IgD-negative memory B cell (primary cell): ENCODE results near the gene MYO18A. TPM values are rescaled to one million over a fixed set of nuclear protein-coding genes. Genes with fewer than 3 reads are reported as not detected.
A peak's percentile ranks its signal among the peaks of the same experiment; 100 is the strongest.
"Not testable (repeated sequence)": the region's sequence is repeated elsewhere in the genome, so short reads cannot be mapped to it uniquely, and the experiment has no call there.

Experiments
- H3K27ac Mint-ChIP-seq, 3 donors: one replicate each; pipeline ENCODE4 v1.8.0; 2020 to 2022; ENCODE audit warnings: mild to moderate bottlenecking in 3 of 3, mixed read lengths in 3 of 3, moderate library complexity in 1 of 3
- H3K27me3 Mint-ChIP-seq: one replicate; pipeline ENCODE4 v1.8.0; 2021; ENCODE audit warnings: mixed read lengths
- H3K36me3 Mint-ChIP-seq: one replicate; pipeline ENCODE4 v1.8.0; 2020; ENCODE audit warnings: mild to moderate bottlenecking, mixed read lengths
- H3K4me1 Mint-ChIP-seq, 3 donors: one replicate each; pipeline ENCODE4 v1.8.0; 2020 to 2022; ENCODE audit warnings: mixed read lengths in 3 of 3, mild to moderate bottlenecking in 1 of 3
- H3K4me3 Mint-ChIP-seq, 4 donors: one replicate each; pipeline ENCODE4 v1.8.0; 2020 to 2022; ENCODE audit warnings: mild to moderate bottlenecking in 4 of 4, mixed read lengths in 4 of 4, moderate library complexity in 3 of 4
- H3K9me3 Mint-ChIP-seq, 3 donors: one replicate each; pipeline ENCODE4 v1.8.0; 2020 to 2021; ENCODE audit warnings: mixed read lengths in 3 of 3, mild to moderate bottlenecking in 1 of 3
- polyA plus RNA-seq: library from polyadenylated mRNA; unstranded; fragments of 300-500 nt; fragmentation: Illumina TruSeq; gene quantifications from one replicate; pipeline ENCODE4 v1.2.3, GENCODE V29; 2021

MYO18A gene
- polyA plus RNA-seq, 1 donor from 2014 or later, result 39.6 TPM

DNA sequence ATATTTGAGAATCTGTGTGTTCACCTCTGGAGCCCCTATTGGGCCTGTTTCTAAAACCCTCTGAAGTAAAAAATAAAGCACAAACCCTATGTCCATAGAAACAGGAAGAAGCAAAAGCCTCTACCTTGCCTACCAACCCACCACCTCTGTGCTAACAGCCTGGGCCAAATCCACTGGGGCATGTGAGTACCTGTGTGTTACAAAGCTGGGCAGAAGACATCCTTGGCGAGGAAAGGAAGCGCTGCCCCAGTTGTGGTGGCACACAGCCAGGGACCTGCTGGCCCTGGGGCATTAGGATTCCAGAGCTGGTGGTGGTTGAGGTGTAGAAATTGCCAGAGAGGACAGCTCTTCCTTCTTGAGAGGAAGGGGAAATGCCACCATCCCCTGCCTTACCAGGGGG is 30.0 kb downstream of the MYO18A start:
- Mint-ChIP-seq H3K4me1 (peaks cover 31 to 35% (median 34%) of the 10 kb centered on the region in 3 donors), H3K27me3 (no peaks in the 10 kb centered on the region), H3K36me3 (no peaks in the 10 kb centered on the region), H3K9me3 (no peaks in the 10 kb centered on the region), H3K27ac (peak overlapping the region; percentile 90 to 96 (median 93)), H3K4me3 (peak overlapping the region; percentile 28 to 94 (median 79))

DNA sequence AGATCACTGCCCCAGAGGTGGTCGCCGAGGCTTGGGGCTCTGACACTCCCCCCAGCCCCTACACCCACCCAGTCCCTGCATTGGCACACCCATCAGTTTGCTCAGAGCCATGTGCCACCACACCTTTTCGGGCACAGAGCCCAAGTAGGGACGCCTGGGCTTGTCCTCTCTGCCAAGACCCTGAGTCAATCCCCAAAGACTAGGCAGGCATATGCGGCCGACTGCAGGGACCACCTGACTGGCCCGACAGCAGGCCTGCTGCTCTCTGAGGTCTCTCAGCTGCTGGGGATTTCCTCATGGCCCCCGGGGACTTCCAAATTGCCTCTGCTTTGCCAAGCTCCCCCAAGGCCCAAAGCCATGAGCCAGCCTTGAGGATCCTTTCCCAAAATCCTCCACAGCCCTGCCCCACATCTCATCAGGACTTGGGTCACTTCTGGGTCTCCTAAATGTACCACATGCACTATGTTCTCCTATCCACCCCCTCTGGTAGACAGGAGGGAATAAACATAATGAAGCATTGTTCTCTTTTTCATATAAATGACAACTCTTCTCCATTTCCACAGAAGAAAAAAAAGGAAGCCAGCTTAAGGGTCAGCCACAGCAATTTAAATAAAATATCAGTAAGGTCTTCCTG is 30.6 kb downstream of the MYO18A start:
- H3K9me3 Mint-ChIP-seq, result no peaks in the 10 kb centered on the region
- peak overlapping the region; percentile 77 to 94 (median 86) for H3K4me3 Mint-ChIP-seq
- H3K27ac Mint-ChIP-seq, result peak overlapping the region; percentile 90 to 96 (median 93)
- no peaks in the 10 kb centered on the region for H3K27me3 Mint-ChIP-seq
- no peaks in the 10 kb centered on the region for H3K36me3 Mint-ChIP-seq
- peaks cover 33 to 37% (median 36%) of the 10 kb centered on the region in 3 donors for H3K4me1 Mint-ChIP-seq

DNA sequence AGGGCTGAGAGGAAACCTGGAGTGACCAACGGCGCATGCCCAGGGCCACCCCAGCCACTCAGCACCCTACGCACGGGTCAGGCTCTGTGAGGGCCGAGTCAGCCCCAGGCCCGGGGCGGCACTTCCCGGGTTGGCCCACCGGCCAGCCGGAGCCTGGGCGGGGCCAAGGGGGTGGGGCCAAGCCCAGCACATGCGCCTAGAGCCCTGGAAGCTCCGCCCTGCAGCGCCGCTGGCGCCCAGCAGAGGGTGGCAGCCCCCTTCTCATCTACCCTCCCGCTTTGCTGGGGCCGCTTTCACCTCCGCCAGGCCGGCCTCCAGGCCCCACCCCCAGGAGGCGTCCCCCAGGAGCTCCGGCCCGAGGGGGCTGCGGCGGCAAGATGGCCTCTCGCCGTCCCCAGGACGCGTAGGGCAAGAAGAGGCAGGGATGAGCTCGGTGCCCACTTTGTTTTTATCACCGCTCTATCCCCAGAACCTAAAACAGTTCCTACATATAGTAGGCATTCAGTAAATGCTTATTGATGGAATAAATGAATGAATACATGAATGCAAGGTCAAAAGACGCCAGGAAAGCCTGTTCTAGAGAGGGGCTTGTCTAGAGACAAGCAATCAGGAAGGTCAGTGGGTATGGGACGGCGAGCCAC is 31.3 kb downstream of the MYO18A start:
- H3K4me1 Mint-ChIP-seq, result peaks cover 35 to 37% (median 36%) of the 10 kb centered on the region in 3 donors
- H3K27me3 Mint-ChIP-seq, result no peaks in the 10 kb centered on the region
- no peaks in the 10 kb centered on the region for H3K36me3 Mint-ChIP-seq
- no peaks in the 10 kb centered on the region for H3K9me3 Mint-ChIP-seq
- peak overlapping the region; percentile 90 to 96 (median 93) for H3K27ac Mint-ChIP-seq
- H3K4me3 Mint-ChIP-seq, result peak overlapping the region; percentile 77 to 94 (median 86)

DNA sequence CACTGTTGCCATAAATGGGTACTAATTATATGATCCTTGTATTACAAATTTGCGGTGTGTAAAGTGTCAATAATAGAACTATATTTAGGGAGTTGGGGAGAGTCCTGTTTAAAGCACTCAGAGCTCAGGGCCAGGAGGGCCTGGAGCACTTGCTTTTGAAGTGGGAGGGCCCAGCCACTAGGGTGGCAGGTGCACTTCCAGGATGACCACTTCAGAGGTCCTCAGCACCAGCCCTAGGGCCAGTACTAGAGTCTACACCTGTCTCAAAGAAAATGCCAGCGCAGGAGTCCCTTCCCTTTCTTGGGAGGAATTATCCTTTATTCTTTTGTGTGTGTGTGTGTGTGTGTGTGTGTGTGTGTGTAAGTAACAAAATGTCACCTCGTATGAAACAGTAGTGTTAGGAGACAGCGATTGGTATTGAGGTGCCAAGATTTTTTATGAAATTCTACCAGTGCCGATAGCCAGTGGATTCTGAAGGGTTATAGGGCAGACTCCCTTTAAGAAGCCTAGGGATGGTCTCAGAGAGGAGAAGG is 31.9 kb downstream of the MYO18A start:
- Mint-ChIP-seq H3K9me3 (no peaks in the 10 kb centered on the region), H3K4me3 (peak overlapping the region; percentile 60 to 80 (median 72)), H3K36me3 (no peaks in the 10 kb centered on the region), H3K27ac (peak overlapping the region; percentile 86 to 90 (median 90)), H3K4me1 (peaks cover 36 to 41% (median 39%) of the 10 kb centered on the region in 3 donors), H3K27me3 (no peaks in the 10 kb centered on the region)

- Mint-ChIP-seq H3K4me1 (peaks cover 36 to 41% (median 39%) of the 10 kb centered on the region in 3 donors), H3K36me3 (no peaks in the 10 kb centered on the region), H3K27me3 (no peaks in the 10 kb centered on the region), H3K9me3 (no peaks in the 10 kb centered on the region), H3K4me3 (peak overlapping the region in 2 of 4 donors; percentile 34 to 77), H3K27ac (peak overlapping the region in 1 of 3 donors; percentile 90)
Measured at GRCh38 chr17:29147682-29148081, 32.5 kb downstream of the MYO18A start.

DNA sequence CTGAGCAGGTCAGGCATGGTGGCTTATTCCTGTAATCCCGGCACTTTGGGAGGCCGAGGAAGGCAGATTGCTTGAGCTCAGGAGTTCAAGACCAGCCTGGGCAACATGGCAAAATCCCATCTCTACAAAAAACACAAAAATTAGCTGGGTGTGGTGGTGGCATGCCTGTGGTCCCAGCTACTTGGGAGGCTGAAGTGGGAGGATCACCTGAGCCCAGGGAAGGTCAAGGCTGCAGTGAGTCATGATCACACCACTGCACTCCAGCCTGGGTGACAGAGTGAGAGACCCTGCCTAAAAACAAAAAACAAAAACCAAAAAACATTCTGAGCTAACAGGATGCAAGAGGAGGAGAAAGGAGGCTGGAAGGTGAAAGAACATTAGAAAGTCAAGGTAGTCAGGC is 33.0 kb downstream of the MYO18A start:
- H3K4me3 Mint-ChIP-seq, result peak overlapping the region in 2 of 4 donors; percentile 25 to 77
- H3K27me3 Mint-ChIP-seq, H3K9me3 Mint-ChIP-seq, H3K36me3 Mint-ChIP-seq: not testable (repeated sequence)
- H3K4me1 Mint-ChIP-seq, result peaks cover 36 to 43% (median 41%) of the 10 kb centered on the region in 3 donors
- peak overlapping the region in 1 of 3 donors; percentile 90 for H3K27ac Mint-ChIP-seq

DNA sequence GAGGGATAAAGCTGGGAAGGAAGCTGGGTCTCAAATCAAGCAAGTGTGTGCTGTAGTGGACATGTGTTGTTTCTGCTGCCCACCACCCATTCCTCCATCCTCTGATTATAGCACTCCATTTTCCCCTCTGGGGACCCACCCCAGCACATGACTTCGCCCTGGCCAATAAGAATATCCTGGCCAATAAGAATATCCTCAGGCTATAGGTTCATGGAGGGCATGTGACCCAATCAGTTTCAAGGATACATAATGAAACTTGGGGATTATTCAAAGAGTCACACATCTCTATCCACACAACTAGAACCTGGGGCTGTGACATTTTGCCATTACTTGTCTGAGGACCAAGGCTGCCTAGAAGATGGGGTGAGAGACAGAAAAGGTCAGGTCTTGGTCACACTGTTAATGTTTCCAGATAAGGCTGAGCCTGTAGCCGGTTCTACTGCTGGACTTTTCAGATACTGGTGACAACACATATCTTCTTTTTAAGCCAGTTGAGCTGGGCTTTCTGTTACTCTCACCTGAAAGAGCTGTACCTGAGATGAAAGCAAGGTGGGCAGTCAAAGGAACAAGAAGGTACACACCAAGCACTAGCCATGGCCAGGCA is 33.7 kb downstream of the MYO18A start:
- no peaks in the 10 kb centered on the region for H3K36me3 Mint-ChIP-seq
- H3K27me3 Mint-ChIP-seq, result no peaks in the 10 kb centered on the region
- H3K4me1 Mint-ChIP-seq, result peaks cover 38 to 48% (median 40%) of the 10 kb centered on the region in 3 donors
- peak overlapping the region in 2 of 4 donors; percentile 16 to 22 for H3K4me3 Mint-ChIP-seq
- peak overlapping the region in 2 of 3 donors; percentile 34 to 63 for H3K27ac Mint-ChIP-seq
- H3K9me3 Mint-ChIP-seq, result no peaks in the 10 kb centered on the region

DNA sequence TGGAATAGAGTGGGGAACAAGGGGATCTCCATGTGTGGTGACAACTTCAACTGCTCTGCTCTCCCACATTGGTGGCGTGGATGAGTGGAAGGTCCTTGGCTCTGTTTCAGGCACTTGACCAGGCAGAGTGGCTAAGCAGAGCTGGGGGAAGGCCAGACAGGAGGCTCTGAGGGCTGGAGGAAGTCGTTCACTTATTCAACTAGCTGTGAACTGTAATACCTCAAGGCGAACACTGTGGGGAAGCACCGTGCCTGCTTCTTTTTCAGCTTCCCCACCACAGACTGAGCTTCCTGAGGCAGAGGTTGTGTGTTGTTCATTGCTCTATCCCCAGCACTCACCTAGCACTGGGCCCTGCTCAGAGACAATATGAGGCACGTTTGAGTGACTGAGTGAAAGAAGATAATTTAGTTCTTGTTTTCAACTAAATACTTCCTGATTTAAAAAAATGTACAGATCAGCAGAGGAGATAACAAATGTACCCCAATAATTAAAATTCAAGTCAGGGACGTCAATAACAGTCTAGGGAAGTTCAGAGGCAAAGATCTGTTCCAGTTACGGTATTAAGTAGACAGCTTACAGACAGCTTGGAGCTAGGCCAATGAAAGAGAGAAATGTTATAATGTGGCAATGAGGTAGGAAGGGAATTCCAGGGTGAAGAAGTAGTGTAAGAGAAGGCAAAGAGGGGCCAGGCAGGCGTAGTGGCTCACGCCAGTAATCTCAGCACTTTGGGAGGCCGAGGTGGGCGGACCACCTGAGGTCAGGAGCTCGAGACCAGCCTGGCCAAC is 34.7 kb downstream of the MYO18A start:
- Mint-ChIP-seq H3K4me1 (peaks cover 42 to 50% (median 44%) of the 10 kb centered on the region in 3 donors), H3K9me3 (no peaks in the 10 kb centered on the region), H3K36me3 (no peaks in the 10 kb centered on the region), H3K27ac (peak overlapping the region; percentile 5 to 40 (median 40)), H3K4me3 (peak overlapping the region in 2 of 4 donors; percentile 60 to 74), H3K27me3 (no peaks in the 10 kb centered on the region)

- Mint-ChIP-seq H3K4me1 (peaks cover 28 to 44% (median 29%) of the 10 kb centered on the region in 3 donors), H3K27me3 (no peaks in the 10 kb centered on the region), H3K4me3 (peak overlapping the region in 2 of 4 donors; percentile 58 to 75), H3K9me3 (no peaks in the 10 kb centered on the region), H3K36me3 (peaks cover 1% of the 10 kb centered on the region), H3K27ac (peak overlapping the region in 2 of 3 donors; percentile 13 to 65)
Measured at GRCh38 chr17:29143894-29144293, 36.3 kb downstream of the MYO18A start.

DNA sequence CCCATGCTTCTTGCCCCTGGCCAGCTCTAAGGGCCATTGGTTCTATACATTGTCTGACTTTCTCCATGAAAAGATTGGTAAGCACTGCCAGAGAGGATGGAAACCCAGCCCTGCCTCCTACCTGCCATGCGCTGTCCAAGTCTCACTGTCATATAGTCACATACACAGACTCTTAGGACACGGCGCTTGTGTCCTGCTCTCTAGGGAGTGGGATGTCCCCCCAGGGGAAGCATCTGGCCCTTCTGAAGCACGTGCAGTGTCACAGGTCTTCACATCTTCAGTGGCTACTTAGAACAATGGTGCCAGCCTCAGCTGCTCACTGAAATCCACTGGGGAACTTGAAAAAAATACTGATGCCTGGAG is 38.7 kb downstream of the MYO18A start:
- Mint-ChIP-seq H3K9me3 (no peaks in the 10 kb centered on the region), H3K4me1 (peaks cover 37 to 56% (median 50%) of the 10 kb centered on the region in 3 donors), H3K27me3 (no peaks in the 10 kb centered on the region), H3K4me3 (peak overlapping the region; percentile 92 to 98 (median 95)), H3K36me3 (peaks cover 1% of the 10 kb centered on the region), H3K27ac (peak overlapping the region; percentile 67 to 98 (median 97))

- peaks cover 1% of the 10 kb centered on the region for H3K36me3 Mint-ChIP-seq
- H3K4me3 Mint-ChIP-seq, result peak overlapping the region; percentile 92 to 98 (median 95)
- peak overlapping the region; percentile 93 to 98 (median 97) for H3K27ac Mint-ChIP-seq
- peaks cover 39 to 56% (median 48%) of the 10 kb centered on the region in 3 donors for H3K4me1 Mint-ChIP-seq
- H3K27me3 Mint-ChIP-seq, result no peaks in the 10 kb centered on the region
- H3K9me3 Mint-ChIP-seq, result no peaks in the 10 kb centered on the region
Measured at GRCh38 chr17:29140631-29141513, 39.3 kb downstream of the MYO18A start.

DNA sequence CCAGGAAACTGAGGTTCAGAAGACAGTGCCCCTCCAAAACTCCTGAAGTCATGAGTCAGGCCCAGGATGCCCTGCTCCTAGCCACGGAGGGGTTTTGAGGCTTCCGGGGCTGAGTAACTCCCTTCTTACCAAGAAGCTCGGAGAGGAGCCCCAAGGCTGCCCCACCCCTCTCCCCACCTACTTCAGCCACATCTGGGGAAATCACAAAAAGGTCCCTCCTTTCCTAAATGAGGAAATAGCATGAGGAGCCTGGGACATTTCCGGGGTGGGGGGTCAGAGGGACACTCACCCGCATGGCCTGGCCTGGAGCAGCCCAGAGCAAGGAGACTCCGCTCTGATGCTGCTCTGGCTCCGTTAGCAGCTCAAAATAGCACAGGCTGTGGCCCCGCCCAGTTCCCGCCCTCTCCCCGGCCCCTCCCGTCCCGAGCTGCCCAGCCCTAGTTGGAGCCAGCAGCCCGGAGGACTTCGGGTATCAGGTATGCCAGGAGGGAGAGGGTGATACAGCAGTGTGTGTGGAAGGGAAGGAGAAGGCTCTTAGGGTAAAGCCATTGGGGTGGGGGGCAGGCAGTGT is 40.1 kb downstream of the MYO18A start:
- Mint-ChIP-seq H3K27me3 (no peaks in the 10 kb centered on the region), H3K36me3 (peaks cover 1% of the 10 kb centered on the region), H3K4me3 (peak overlapping the region; percentile 92 to 98 (median 95)), H3K4me1 (peaks cover 33 to 52% (median 42%) of the 10 kb centered on the region in 3 donors), H3K9me3 (no peaks in the 10 kb centered on the region), H3K27ac (peak overlapping the region; percentile 93 to 98 (median 97))

DNA sequence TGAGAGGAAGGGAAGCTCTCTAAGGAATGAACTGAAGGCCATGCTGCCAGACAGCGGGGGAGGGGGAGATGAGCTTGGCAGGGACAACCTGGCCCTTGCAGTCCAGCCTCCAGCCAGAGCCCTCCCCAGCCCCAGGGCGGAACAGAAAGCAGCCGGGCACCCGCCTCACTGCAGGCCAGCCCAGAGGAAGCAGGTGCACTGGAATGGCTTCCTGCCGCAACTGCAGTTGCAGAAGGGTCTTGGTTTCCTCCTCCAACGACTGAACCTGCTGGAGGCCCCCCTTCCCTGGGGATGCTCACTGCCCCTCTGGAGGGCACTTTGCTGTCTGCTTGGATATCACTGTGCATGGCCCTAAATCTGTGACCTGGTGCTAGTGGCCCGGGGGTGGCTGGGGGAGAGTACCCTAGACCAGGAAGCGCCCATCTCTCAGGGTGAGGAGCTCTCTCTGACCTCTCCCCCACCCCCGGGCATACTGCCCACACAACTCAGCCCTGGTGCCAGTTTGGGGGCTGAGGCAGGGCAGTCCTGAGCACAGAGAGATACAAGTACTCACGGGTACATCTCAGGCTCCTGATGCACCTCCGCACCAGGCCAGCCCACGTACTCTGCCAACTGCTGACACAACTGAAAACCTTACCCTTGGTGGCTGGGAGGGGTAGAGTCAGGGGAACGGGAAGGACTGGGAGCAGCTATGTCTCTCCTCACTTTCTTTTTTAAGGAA is 41.1 kb downstream of the MYO18A start:
- Mint-ChIP-seq H3K36me3 (peaks cover 1% of the 10 kb centered on the region), H3K4me1 (peaks cover 30 to 49% (median 40%) of the 10 kb centered on the region in 3 donors), H3K9me3 (no peaks in the 10 kb centered on the region), H3K4me3 (peak overlapping the region; percentile 92 to 98 (median 95)), H3K27ac (peak overlapping the region; percentile 93 to 97 (median 93)), H3K27me3 (no peaks in the 10 kb centered on the region)
